ENCODE measurements around the gene OTUB2. TPM values are rescaled to one million over a fixed set of nuclear protein-coding genes. Genes with fewer than 3 reads are reported as not detected.

The OTUB2 gene
- total and polyA plus RNA-seq, 4 donors, result 0.28 to 0.92 (median 0.63) TPM

- 69% methylated on average over 2 of the region's 2 CpGs for WGBS
- H3K27me3 ChIP-seq (ENCODE audit: control insufficient read depth in 4 of 4, insufficient read depth in 4 of 4, low read length in 3 of 4), result no peaks in the 10 kb centered on the region
- no peaks in the 10 kb centered on the region for H3K4me1 ChIP-seq (ENCODE audit: control insufficient read depth in 4 of 4, insufficient read depth in 4 of 4, low read length in 3 of 4)
- no peak overlapping the region for H3K9ac ChIP-seq (ENCODE audit: low read depth in 1 of 2, low read length in 2 of 2)
- TF ChIP-seq HNF4A (conservative IDR thresholded peaks at IDR 0.05), result no peak
- TF ChIP-seq TAF1 (conservative IDR thresholded peaks at IDR 0.05), result no peak
- no peak for TF ChIP-seq NR2F2 (IDR thresholded peaks at IDR 0.05)
- no peak for TF ChIP-seq MAX (IDR thresholded peaks at IDR 0.05)
- no peak for TF ChIP-seq HNF4G (IDR thresholded peaks at IDR 0.05)
- TF ChIP-seq ATF3 (IDR thresholded peaks at IDR 0.05), result no peak
- TF ChIP-seq GABPA (IDR thresholded peaks at IDR 0.05 in 1 of 2, conservative IDR thresholded peaks at IDR 0.05 in 1 of 2), result no peak
- no peak for TF ChIP-seq JUND (IDR thresholded peaks at IDR 0.05)
- no peak for TF ChIP-seq ZBTB33 (IDR thresholded peaks at IDR 0.05)
- no peak for TF ChIP-seq REST (IDR thresholded peaks at IDR 0.05)
- TF ChIP-seq FOXA2 (IDR thresholded peaks at IDR 0.05), result no peak
- TF ChIP-seq YY1 (IDR thresholded peaks at IDR 0.05), result no peak
- no peak for TF ChIP-seq SP1 (IDR thresholded peaks at IDR 0.05)
- no peak for TF ChIP-seq EGR1 (IDR thresholded peaks at IDR 0.05; ENCODE audit: low read depth in 2 of 2)
- DNase-seq (ENCODE audit: low spot score), result no peak
- H3K4me3 ChIP-seq (ENCODE audit: low read depth in 1 of 3, low read length in 3 of 3), result no peak overlapping the region
- no peak overlapping the region for H3K27ac ChIP-seq (ENCODE audit: low read depth in 1 of 2, low read length in 2 of 2)
- no peaks in the 10 kb centered on the region for H3K36me3 ChIP-seq (ENCODE audit: control insufficient read depth in 4 of 4, insufficient read depth in 3 of 4, low read depth in 1 of 4, low read length in 3 of 4)
- H3K9me3 ChIP-seq (ENCODE audit: control insufficient read depth in 4 of 4, low read length in 3 of 4), result no peaks in the 10 kb centered on the region
Measured at GRCh38 chr14:94011795-94012194, 14.3 kb upstream of the OTUB2 start.

- DNase-seq (ENCODE audit: low spot score), result no peak
- whole genome bisulfite sequencing, result 55% methylated on average over 6 of the region's 6 CpGs
- TF ChIP-seq GABPA (IDR thresholded peaks at IDR 0.05 in 1 of 2, conservative IDR thresholded peaks at IDR 0.05 in 1 of 2) (no peak), SP1 (IDR thresholded peaks at IDR 0.05) (no peak), NR2F2 (IDR thresholded peaks at IDR 0.05) (no peak), JUND (IDR thresholded peaks at IDR 0.05) (no peak), RAD21 (IDR thresholded peaks at IDR 0.05) (no peak), FOXA1 (IDR thresholded peaks at IDR 0.05) (no peak), EGR1 (IDR thresholded peaks at IDR 0.05; ENCODE audit: low read depth in 2 of 2) (no peak), ATF3 (IDR thresholded peaks at IDR 0.05) (no peak), REST (IDR thresholded peaks at IDR 0.05) (no peak), HNF4G (IDR thresholded peaks at IDR 0.05) (no peak), RXRA (IDR thresholded peaks at IDR 0.05) (no peak), ZBTB33 (IDR thresholded peaks at IDR 0.05) (no peak), YY1 (IDR thresholded peaks at IDR 0.05) (no peak), FOXA2 (IDR thresholded peaks at IDR 0.05) (no peak), CTCF (IDR thresholded peaks at IDR 0.05; ENCODE audit: low read depth, low read length, missing input control) (no peak)
Measured at GRCh38 chr14:94014382-94014781, 11.8 kb upstream of the OTUB2 start.

More at GRCh38 chr14:94014382-94014781, 11.8 kb upstream of the OTUB2 start:
- no peaks in the 10 kb centered on the region for H3K4me1 ChIP-seq (ENCODE audit: control insufficient read depth in 4 of 4, insufficient read depth in 4 of 4, low read length in 3 of 4)
- H3K27me3 ChIP-seq (ENCODE audit: control insufficient read depth in 4 of 4, insufficient read depth in 4 of 4, low read length in 3 of 4), result no peaks in the 10 kb centered on the region
- no peak overlapping the region for H3K9ac ChIP-seq (ENCODE audit: low read depth in 1 of 2, low read length in 2 of 2)
- no peak overlapping the region for H3K4me3 ChIP-seq (ENCODE audit: low read depth in 1 of 3, low read length in 3 of 3)
- H3K9me3 ChIP-seq (ENCODE audit: control insufficient read depth in 4 of 4, low read length in 3 of 4), result no peaks in the 10 kb centered on the region
- no peak overlapping the region for H3K27ac ChIP-seq (ENCODE audit: low read depth in 1 of 2, low read length in 2 of 2)
- H3K36me3 ChIP-seq (ENCODE audit: control insufficient read depth in 4 of 4, insufficient read depth in 3 of 4, low read depth in 1 of 4, low read length in 3 of 4), result no peaks in the 10 kb centered on the region
